Measurements from ENCODE around the gene MYBL2. TPM values are rescaled to one million over a fixed set of nuclear protein-coding genes. Genes with fewer than 3 reads are reported as not detected.
"Not testable (repeated sequence)": the region's sequence is repeated elsewhere in the genome, so short reads cannot be mapped to it uniquely, and the experiment has no call there.

Gene MYBL2
- total and polyA plus RNA-seq, 2 donors from 2014 or later = 1.3 TPM; not detected in 1

DNA sequence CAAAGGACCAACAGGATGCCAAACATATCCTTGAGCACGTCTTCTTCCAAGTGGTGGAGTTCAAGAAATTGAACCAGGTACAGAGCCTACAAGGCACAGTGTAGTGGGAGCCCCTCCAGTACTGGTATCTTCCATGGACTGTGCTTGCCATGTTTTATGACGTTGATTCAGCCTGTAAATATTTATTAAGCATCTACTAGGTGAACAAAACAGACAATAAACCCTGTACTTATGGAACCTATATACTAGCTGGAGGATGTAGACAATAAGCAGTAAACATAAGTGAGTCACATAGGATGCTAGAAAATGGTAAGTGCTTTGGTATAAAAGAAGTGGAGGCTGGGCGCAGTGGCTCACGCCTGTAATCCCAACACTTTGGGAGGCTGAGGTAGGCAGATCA is 24.4 kb upstream of the MYBL2 start:
- Histone ChIP-seq H3K27ac (ENCODE audit: low read depth in 2 of 2, low read length in 2 of 2) (no peak overlapping the region), H3K9ac (ENCODE audit: low read length in 3 of 3) (no peak overlapping the region), H3K4me1 (ENCODE audit: control insufficient read depth in 2 of 3, insufficient read depth in 2 of 3, low read depth in 1 of 3, low read length in 3 of 3) (no peaks in the 10 kb centered on the region), H3K27me3 (ENCODE audit: control insufficient read depth, insufficient read depth, low read length) (no peaks in the 10 kb centered on the region), H3K36me3 (ENCODE audit: control insufficient read depth in 2 of 3, insufficient read depth in 3 of 3, low read length in 3 of 3) (peaks cover 10 to 20% (median 12%) of the 10 kb centered on the region in 3 donors), H3K4me3 (ENCODE audit: low read length in 3 of 3) (no peak overlapping the region), H3K9me3 (ENCODE audit: control insufficient read depth in 2 of 3, insufficient read depth in 1 of 3, low read length in 3 of 3) (no peaks in the 10 kb centered on the region)
- FAIRE-seq (no peak), DNase-seq (no peak)
- TF ChIP-seq, protein P1, sequence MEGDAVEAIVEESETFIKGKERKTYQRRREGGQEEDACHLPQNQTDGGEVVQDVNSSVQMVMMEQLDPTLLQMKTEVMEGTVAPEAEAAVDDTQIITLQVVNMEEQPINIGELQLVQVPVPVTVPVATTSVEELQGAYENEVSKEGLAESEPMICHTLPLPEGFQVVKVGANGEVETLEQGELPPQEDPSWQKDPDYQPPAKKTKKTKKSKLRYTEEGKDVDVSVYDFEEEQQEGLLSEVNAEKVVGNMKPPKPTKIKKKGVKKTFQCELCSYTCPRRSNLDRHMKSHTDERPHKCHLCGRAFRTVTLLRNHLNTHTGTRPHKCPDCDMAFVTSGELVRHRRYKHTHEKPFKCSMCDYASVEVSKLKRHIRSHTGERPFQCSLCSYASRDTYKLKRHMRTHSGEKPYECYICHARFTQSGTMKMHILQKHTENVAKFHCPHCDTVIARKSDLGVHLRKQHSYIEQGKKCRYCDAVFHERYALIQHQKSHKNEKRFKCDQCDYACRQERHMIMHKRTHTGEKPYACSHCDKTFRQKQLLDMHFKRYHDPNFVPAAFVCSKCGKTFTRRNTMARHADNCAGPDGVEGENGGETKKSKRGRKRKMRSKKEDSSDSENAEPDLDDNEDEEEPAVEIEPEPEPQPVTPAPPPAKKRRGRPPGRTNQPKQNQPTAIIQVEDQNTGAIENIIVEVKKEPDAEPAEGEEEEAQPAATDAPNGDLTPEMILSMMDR (IDR thresholded peaks at IDR 0.05; ENCODE audit: borderline replicate concordance, extremely low read depth, insufficient read depth) = no peak
- intact Hi-C loops (cut with DNase I) = no loop called here

DNA sequence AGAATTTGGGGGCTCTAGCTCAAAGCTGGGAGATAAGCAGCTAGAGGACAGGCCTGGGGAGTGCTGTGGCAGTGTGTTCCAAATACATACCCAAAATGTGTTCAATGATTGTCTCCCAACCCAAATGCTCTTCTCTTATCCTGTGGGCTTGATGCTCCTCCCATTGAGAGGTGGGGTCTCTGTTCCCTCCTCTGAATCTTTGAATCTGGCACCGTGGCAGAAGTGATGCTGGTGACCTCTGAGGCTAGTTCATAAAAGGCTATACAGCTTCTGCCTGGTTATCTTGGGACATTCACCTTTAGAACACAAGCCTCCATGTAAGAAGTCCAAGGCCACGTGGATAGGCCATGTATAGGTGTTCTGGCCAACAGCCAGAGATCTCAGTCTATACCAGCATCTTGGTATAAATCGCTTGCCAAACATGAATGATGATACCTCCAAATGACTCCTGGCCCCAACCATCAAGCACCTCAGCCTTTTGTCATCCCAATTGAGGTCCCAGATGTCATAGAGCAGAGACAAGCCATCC is 15.9 kb upstream of the MYBL2 start:
- H3K4me3 ChIP-seq (ENCODE audit: low read length in 3 of 3) = no peak overlapping the region
- no peaks in the 10 kb centered on the region for H3K4me1 ChIP-seq (ENCODE audit: control insufficient read depth in 2 of 3, insufficient read depth in 2 of 3, low read depth in 1 of 3, low read length in 3 of 3)
- TF ChIP-seq, protein P1 (IDR thresholded peaks at IDR 0.05; ENCODE audit: borderline replicate concordance, extremely low read depth, insufficient read depth) = no peak
- no peaks in the 10 kb centered on the region for H3K9me3 ChIP-seq (ENCODE audit: control insufficient read depth in 2 of 3, insufficient read depth in 1 of 3, low read length in 3 of 3)
- H3K27ac ChIP-seq (ENCODE audit: low read depth in 2 of 2, low read length in 2 of 2) = no peak overlapping the region
- H3K27me3 ChIP-seq (ENCODE audit: control insufficient read depth, insufficient read depth, low read length) = no peaks in the 10 kb centered on the region
- no peak overlapping the region for H3K9ac ChIP-seq (ENCODE audit: low read length in 3 of 3)
- intact Hi-C loops (cut with DNase I) = no loop called here
- FAIRE-seq (no peak), DNase-seq (no peak)
- H3K36me3 ChIP-seq (ENCODE audit: control insufficient read depth in 2 of 3, insufficient read depth in 3 of 3, low read length in 3 of 3) = peaks cover 3 to 5% (median 5%) of the 10 kb centered on the region in 3 donors

DNA sequence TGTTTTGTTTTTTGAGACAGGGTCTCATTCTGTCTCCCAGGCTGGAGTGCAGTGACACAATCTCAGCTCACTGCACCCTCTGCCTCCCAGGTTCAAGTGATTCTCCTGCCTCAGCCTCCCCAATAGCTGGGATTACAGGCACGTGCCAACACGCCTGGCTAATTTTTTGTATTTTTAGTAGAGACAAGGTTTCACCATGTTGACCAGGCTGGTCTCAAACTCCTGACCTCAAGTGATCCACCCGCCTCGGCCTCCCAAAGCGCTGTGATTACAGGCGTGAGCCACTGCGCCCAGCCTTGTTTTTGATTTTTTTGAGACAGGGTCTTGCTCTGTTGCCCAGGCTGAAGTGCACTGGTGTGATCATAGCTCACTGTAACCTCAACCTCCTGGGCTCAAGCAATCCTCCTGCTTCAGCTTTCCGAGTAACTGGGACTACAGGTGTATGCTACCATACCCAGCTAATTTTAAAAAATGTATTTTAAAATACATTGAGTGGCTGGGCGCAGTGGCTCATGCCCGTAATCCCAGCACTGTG is 15.2 kb upstream of the MYBL2 start:
- intact Hi-C loops (cut with DNase I); DNase-seq; H3K36me3 ChIP-seq (ENCODE audit: control insufficient read depth in 2 of 3, insufficient read depth in 3 of 3, low read length in 3 of 3); FAIRE-seq; H3K4me1 ChIP-seq (ENCODE audit: control insufficient read depth in 2 of 3, insufficient read depth in 2 of 3, low read depth in 1 of 3, low read length in 3 of 3); H3K9ac ChIP-seq (ENCODE audit: low read length in 3 of 3); H3K27ac ChIP-seq (ENCODE audit: low read depth in 2 of 2, low read length in 2 of 2); H3K4me3 ChIP-seq (ENCODE audit: low read length in 3 of 3); H3K27me3 ChIP-seq (ENCODE audit: control insufficient read depth, insufficient read depth, low read length); H3K9me3 ChIP-seq (ENCODE audit: control insufficient read depth in 2 of 3, insufficient read depth in 1 of 3, low read length in 3 of 3): not testable (repeated sequence)

DNA sequence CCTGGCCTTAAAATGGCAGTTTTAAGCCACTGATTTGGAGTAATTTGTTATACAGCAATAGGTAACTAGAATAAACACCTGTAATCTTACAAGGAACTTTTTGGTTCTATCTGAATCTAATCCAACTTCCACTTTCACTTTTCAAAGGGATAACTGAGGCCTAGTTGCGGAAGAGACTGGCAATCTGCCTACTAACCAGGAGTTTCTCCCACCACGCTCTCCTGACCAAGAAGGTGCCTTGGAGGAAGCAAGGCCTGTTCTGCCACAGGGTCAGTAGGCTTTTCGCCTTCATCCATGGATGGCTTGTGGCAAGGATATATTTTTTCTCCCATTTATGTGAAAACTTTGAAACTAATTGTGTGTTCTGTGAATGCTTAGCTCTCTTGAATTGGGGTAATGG is 12.9 kb upstream of the MYBL2 start:
- Histone ChIP-seq H3K36me3 (ENCODE audit: control insufficient read depth in 2 of 3, insufficient read depth in 3 of 3, low read length in 3 of 3) (no peaks in the 10 kb centered on the region), H3K9me3 (ENCODE audit: control insufficient read depth in 2 of 3, insufficient read depth in 1 of 3, low read length in 3 of 3) (no peaks in the 10 kb centered on the region), H3K4me3 (ENCODE audit: low read length in 3 of 3) (no peak overlapping the region), H3K9ac (ENCODE audit: low read length in 3 of 3) (no peak overlapping the region), H3K4me1 (ENCODE audit: control insufficient read depth in 2 of 3, insufficient read depth in 2 of 3, low read depth in 1 of 3, low read length in 3 of 3) (peaks cover 0 to 8% (median 0%) of the 10 kb centered on the region in 3 donors), H3K27ac (ENCODE audit: low read depth in 2 of 2, low read length in 2 of 2) (no peak overlapping the region), H3K27me3 (ENCODE audit: control insufficient read depth, insufficient read depth, low read length) (no peaks in the 10 kb centered on the region)
- DNase-seq = no peak
- TF ChIP-seq, protein P1 (IDR thresholded peaks at IDR 0.05; ENCODE audit: borderline replicate concordance, extremely low read depth, insufficient read depth) = no peak
- FAIRE-seq = no peak
- intact Hi-C loops (cut with DNase I) = no loop called here

DNA sequence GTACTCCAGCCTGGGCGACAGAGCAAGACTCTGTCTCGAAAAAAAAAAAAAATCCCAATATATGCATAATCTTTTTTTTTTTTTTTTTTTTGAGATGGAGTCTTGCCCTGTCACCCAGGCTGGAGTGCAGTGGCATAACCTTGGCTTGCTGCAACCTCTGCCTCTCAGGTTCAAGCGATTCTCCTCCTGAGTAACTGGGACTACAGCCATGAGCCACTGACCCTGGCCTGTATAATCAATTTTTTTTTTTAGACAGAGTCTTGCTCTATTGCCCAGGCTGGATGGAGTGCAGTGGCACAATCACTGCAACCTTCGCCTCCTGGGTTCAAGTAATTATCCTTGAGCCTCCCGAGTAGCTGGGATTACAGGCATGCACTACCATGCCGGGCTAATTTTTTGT is 11.7 kb upstream of the MYBL2 start:
- H3K4me1 ChIP-seq (ENCODE audit: control insufficient read depth in 2 of 3, insufficient read depth in 2 of 3, low read depth in 1 of 3, low read length in 3 of 3); H3K36me3 ChIP-seq (ENCODE audit: control insufficient read depth in 2 of 3, insufficient read depth in 3 of 3, low read length in 3 of 3); H3K4me3 ChIP-seq (ENCODE audit: low read length in 3 of 3); H3K9ac ChIP-seq (ENCODE audit: low read length in 3 of 3); H3K9me3 ChIP-seq (ENCODE audit: control insufficient read depth in 2 of 3, insufficient read depth in 1 of 3, low read length in 3 of 3); H3K27ac ChIP-seq (ENCODE audit: low read depth in 2 of 2, low read length in 2 of 2); intact Hi-C loops (cut with DNase I); DNase-seq; H3K27me3 ChIP-seq (ENCODE audit: control insufficient read depth, insufficient read depth, low read length); FAIRE-seq: not testable (repeated sequence)

Measured in kidney (tissue), 14 donors.